ENCODE results near the gene IGSF8.

IGSF8 gene

DNA sequence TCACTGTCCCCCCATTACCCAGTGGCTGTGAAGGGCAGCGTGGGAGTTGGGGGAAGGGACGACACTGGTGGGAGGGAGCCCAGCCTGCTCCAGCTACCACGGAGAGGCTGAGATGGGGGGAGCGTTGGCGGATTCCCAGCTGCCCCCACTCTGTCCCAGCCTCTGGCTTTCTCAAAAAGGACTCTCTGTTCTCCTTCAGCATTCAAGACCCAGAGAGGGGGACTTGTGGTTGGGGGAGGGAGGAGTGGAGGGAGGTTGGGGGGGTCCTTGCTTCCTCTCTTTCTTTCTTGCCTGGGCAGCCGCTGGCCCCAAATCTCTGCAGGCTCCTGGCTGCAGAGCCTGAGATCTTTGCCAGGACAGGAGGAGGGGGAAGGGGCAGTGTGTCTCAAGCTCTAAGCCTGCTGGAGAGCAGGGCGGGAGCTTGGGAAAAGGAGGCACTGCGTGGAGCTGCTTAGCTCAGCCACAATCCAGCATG lies 19.3 kb upstream of the IGSF8 start:
- Histone ChIP-seq H3K79me2 (no peaks in the 10 kb centered on the region), H3K9ac (no peak overlapping the region), H3K27ac (no peak overlapping the region), H2AFZ (no peak overlapping the region), H3K36me3 (ENCODE audit: control insufficient read depth, insufficient read depth, low read length) (no peaks in the 10 kb centered on the region), H3K4me1 (no peaks in the 10 kb centered on the region), H3K4me3 (ENCODE audit: low read depth, low read length) (no peak overlapping the region), H3K4me2 (ENCODE audit: low read length) (no peak overlapping the region), H3K9me3 (ENCODE audit: control insufficient read depth, low read length) (no peaks in the 10 kb centered on the region), H3K27me3 (ENCODE audit: control insufficient read depth, insufficient read depth, low read length) (no peaks in the 10 kb centered on the region)
- TF ChIP-seq, protein P1, sequence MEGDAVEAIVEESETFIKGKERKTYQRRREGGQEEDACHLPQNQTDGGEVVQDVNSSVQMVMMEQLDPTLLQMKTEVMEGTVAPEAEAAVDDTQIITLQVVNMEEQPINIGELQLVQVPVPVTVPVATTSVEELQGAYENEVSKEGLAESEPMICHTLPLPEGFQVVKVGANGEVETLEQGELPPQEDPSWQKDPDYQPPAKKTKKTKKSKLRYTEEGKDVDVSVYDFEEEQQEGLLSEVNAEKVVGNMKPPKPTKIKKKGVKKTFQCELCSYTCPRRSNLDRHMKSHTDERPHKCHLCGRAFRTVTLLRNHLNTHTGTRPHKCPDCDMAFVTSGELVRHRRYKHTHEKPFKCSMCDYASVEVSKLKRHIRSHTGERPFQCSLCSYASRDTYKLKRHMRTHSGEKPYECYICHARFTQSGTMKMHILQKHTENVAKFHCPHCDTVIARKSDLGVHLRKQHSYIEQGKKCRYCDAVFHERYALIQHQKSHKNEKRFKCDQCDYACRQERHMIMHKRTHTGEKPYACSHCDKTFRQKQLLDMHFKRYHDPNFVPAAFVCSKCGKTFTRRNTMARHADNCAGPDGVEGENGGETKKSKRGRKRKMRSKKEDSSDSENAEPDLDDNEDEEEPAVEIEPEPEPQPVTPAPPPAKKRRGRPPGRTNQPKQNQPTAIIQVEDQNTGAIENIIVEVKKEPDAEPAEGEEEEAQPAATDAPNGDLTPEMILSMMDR (IDR thresholded peaks at IDR 0.05) = no peak

- H3K27me3 ChIP-seq (ENCODE audit: control insufficient read depth, insufficient read depth, low read length) = no peaks in the 10 kb centered on the region
- no peaks in the 10 kb centered on the region for H3K36me3 ChIP-seq (ENCODE audit: control insufficient read depth, insufficient read depth, low read length)
- H3K4me2 ChIP-seq (ENCODE audit: low read length) = no peak overlapping the region
- H2AFZ ChIP-seq = no peak overlapping the region
- no peaks in the 10 kb centered on the region for H3K9me3 ChIP-seq (ENCODE audit: control insufficient read depth, low read length)
- H3K4me1 ChIP-seq = no peaks in the 10 kb centered on the region
- no peak overlapping the region for H3K4me3 ChIP-seq (ENCODE audit: low read depth, low read length)
- H3K9ac ChIP-seq = no peak overlapping the region
- H3K27ac ChIP-seq = no peak overlapping the region
- no peaks in the 10 kb centered on the region for H3K79me2 ChIP-seq
- TF ChIP-seq, protein P1 (IDR thresholded peaks at IDR 0.05) = no peak
These were observed 18.9 kb upstream of the IGSF8 start for GRCh38 chr1:160117300-160117699.

- TF ChIP-seq, protein P1 (IDR thresholded peaks at IDR 0.05) = no peak
- H3K4me3 ChIP-seq (ENCODE audit: low read depth, low read length) = no peak overlapping the region
These were observed 18.1 kb upstream of the IGSF8 start for GRCh38 chr1:160116283-160117147.

DNA sequence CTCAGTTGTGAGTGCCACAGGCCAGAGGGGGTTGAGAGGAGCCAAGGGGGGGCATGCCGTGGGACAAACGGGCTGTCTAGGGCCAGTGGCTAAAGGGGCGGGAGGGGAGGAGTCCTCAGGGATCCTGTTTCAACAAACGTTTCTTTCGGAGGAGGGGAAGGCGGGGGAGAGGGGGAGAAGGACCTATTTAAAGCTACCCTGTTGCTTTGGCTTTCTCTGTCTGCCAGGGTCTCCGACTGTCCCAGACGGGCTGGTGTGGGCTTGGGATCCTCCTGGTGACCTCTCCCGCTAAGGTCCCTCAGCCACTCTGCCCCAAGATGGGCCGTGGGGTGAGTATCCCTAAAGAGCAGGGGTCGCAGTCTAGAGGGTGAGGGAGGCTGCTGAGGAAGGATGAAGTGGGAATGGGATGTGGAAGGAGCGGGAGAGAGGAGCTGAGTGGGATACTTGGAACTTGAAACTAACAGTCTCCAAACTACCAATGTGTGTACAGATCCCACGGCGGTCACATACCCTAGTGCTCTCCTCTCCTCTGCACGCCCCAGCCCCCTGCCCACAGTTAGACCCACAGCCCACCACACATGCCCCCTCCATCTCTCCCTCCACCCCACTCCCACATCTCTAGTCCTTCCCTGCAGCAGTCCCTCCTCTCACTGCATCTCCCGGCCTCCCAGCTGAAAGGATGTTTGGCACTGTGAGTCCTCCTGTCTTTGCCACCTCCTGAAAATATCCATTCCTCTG lies 17.3 kb upstream of the IGSF8 start, which contains the start of gene ATP1A2:
Gene ATP1A2, plus strand, starts transcription at position 215 of the 738 bp plus-strand sequence. Its CDS starts 103 bp downstream, at position 318.
- H2AFZ ChIP-seq = no peak within 1 kb of the TSS
- no peak within 1 kb of the TSS for H3K4me3 ChIP-seq (ENCODE audit: low read depth, low read length)
- no peaks in the 10 kb centered on the region for H3K4me1 ChIP-seq
- no peak within 1 kb of the TSS for H3K27ac ChIP-seq
- H3K9ac ChIP-seq = no peak within 1 kb of the TSS
- TF ChIP-seq, protein P1 (IDR thresholded peaks at IDR 0.05) = no peak
- H3K27me3 ChIP-seq (ENCODE audit: control insufficient read depth, insufficient read depth, low read length) = no peaks in the 10 kb centered on the region
- no peaks in the 10 kb centered on the region for H3K79me2 ChIP-seq
- H3K4me2 ChIP-seq (ENCODE audit: low read length) = no peak within 1 kb of the TSS
- H3K9me3 ChIP-seq (ENCODE audit: control insufficient read depth, low read length) = no peaks in the 10 kb centered on the region
- no peaks in the 10 kb centered on the region for H3K36me3 ChIP-seq (ENCODE audit: control insufficient read depth, insufficient read depth, low read length)

More at GRCh38 chr1:160116283-160117147, 18.1 kb upstream of the IGSF8 start:
- H3K4me1 ChIP-seq = no peaks in the 10 kb centered on the region
- H3K36me3 ChIP-seq (ENCODE audit: control insufficient read depth, insufficient read depth, low read length) = no peaks in the 10 kb centered on the region
- no peak overlapping the region for H2AFZ ChIP-seq
- no peaks in the 10 kb centered on the region for H3K9me3 ChIP-seq (ENCODE audit: control insufficient read depth, low read length)
- H3K27me3 ChIP-seq (ENCODE audit: control insufficient read depth, insufficient read depth, low read length) = no peaks in the 10 kb centered on the region
- no peak overlapping the region for H3K27ac ChIP-seq
- no peak overlapping the region for H3K9ac ChIP-seq
- H3K4me2 ChIP-seq (ENCODE audit: low read length) = no peak overlapping the region
- H3K79me2 ChIP-seq = no peaks in the 10 kb centered on the region
